NCI-H2196 treated with DMSO at 0.1 percent for 48 hours (cell line): ENCODE measurements around the gene GALNT9.
"Not testable (repeated sequence)": the region's sequence is repeated elsewhere in the genome, so short reads cannot be mapped to it uniquely, and the experiment has no call there.

Experiments used
- DNase-seq: peaks from one replicate; lab custom pipeline; 2025; ENCODE audit not compliant: unreplicated experiment; lab: John Stamatoyannopoulos, UW

GALNT9 gene

DNA sequence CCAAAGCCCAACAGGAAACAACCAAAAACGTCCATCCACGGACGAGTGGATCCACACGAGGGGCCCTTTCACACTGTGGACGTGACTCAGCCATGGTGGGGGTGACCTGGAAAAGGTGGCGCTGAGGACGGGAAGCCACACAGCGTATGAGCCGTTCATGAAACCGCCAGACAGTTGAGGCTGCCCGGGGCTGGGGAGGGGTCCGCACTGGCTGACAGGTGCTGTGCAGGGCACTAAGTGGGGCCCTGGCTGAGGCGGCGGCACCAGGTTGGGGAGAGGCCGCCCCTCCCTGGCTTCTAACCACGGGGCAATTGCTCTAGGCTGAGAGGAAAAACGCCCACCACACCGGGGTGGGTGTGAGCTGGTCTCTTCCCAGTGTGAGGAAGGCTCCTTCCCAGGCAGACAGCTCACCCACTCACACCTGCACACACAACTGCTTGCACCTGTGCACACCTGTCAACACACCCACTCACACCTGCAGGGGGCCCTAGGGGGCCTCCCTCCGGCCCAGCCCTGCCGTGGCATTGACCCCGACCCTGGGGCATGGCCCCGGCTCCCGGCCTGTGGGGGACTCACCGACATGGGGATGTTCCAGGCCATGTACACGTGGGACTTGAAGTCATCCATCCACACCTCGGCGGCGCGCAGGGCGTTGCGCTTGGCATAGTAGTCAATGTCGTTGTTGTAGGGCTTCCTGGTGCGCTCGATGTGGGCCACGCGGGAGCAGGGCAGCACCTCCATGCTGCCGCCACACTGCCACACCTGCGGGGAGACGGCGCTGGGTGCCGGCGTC is 126.3 kb downstream of the GALNT9 start:
- no peak for DNase-seq

DNA sequence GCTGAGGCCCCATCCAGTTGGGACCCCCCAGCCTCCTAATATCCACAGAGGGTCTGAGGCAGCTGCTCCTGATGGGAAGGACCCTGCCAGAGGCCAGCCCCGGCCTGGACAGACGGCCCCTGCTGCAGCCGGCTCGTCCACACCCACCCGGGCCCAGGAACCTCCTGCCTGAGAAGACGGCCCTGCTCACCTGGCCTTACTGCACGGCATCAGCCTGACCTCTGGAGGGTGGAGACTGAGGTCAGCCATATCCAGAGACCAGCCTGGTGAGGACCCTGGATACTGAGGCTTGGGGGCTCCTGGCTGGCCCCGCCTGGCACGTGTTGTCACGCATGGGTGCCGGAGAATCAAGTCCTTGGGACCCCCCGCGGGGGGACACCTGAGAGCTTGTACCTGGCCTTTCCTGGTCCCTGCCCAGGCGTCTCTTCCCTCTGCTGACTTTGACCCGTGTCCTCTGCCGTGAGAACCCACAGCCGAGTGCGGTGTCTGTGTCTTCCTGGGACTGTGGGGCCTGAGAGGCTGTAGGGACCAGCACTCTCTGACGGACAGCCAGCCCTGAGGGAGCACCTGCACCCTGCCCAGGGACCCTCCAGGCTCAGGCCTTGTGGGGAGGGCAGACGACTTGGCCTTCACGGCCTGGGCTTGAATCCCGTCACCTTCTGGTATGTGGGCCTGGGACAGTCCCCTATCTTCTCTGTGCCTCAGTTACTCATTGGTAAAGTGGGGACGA is 127.8 kb downstream of the GALNT9 start:
- DNase-seq: no peak

DNA sequence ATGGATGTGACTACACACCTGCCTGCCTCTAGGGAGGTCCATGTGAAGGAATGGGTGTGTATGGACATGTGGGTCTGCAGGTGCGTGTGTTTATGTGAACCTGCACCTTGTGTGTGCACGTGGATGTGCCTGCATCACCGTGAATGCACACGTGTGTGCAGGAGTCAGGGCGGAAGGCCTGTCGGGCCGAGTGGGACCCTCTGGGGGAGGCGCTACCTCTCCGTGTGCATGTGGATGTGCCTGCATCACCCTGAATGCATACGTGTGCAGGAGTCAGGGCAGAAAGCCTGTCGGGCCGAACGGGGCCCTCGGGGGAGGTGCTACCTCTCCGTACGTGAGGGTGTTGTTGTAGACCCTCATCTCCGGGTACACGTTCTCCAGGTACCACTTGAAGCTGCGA is 128.6 kb downstream of the GALNT9 start:
- DNase-seq: no peak

DNA sequence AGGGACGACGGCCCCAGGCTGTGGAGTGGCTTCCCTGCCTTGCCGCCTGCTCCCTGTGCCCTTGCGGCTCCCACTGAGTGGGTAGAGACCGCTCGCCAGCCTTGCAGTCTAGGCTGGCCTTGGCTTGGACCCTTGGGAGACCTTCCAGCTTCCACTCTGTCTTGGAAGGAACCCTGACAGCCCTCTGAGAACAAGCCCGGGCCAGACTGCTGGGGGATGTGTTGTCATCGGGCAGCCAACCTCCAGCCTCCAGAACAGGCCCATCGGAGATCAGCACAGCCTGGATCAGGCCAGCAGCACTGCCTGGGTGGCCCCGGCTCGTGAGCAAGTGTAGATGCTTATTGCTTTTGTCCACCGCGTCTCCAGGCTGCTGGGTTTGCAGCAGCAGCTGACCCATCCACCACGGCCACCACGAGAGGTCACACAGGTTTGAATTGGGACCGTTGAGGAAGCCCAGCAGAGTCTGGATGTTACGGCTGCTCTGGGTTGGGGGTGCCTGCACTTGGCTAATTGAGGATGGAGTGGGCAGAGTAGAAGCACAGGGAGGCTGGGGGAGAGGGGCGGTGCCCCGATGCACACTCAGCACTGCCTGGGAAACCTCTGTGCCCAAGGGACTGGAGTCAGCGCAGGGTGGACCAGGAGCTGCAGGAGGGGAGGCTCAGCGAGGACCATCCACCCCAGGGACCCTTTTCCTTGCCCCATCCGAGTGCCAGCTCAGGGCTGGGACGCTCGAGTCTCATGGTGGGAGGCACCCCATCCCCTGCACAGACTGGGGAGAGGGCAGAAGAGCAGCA is 129.7 kb downstream of the GALNT9 start:
- no peak for DNase-seq

DNA sequence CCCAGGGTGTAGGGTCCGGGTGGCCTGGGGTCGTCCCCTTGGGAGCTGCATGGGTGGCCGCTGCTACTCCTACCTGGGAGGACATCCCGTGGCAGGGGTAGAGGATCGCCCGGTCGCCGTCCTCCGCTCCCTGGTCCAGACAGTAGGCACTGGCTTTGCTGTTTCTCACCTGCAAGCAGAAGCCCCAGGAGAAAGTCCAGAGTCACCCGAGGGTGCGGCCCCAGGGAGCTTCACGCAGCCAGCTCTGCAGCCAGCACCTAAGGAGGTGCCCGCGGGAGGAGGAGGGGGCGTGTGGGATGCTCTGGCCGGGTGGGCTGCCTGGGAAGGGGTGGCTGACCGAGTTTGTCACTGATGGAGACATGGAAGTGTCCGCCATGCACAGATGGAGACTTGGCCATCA is 130.3 kb downstream of the GALNT9 start:
- DNase-seq: no peak

DNA sequence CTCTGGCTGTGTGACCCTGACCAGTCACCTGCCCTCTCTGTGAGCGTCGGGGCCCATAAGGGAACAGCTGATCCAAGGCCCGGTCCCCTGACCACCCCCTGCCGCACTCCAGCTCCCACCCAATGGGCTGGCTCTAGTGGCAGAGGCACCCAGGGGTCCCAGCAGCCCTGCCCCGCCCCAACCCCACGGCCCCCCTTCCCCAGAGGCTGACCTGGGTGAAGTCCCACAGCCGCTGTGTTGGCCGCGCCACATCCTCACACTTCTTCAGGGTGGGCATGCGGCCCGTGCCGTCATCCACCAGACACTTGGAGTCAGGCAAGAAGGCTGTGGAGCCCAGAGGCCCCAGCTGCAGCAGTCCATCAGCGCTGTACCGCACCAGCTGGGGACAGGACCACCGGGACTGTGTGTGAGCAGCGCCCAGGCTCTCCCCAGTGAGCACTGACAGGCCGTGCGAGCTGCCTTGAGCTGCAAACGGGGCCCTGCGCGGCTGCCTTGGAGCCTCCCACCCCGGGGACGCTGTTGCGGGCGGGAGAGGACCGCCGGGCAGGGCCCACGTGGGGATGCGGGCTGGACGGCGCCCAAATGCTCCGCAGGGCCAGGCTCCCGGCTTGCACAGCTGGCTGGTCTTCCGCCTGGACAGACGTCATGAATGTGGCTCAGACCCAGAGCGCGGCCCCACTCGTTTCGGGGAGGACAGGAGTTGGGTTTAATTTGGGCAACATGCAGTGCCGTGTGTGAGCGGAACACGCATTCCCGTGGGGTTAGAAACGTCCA is 131.6 kb downstream of the GALNT9 start:
- no peak for DNase-seq

DNA sequence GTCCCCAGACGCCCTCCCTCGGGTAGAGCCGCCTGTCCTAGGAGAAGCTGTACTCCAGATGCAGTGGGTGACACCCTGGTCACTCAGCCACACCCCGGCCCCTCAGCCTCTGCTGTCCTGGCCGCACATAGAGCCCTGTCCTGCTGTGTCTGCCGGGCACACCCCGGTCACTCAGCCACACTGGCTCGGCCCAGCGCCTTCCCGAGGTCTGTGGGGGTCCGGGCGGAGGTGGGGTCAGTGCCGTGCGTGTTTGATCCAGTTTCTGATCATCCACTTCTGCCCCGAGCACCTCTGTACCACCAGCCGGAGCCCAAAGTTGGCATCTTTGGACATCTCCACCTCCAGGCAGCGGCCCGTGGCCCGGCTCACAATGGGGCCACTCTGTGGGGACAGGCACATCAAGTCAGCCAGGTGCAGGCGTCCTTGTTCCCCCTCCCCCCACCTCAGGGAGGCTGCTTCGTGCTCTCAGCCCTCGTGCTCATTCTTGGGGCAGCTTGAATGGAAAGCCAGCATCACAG is 132.5 kb downstream of the GALNT9 start:
- DNase-seq: no peak

DNA sequence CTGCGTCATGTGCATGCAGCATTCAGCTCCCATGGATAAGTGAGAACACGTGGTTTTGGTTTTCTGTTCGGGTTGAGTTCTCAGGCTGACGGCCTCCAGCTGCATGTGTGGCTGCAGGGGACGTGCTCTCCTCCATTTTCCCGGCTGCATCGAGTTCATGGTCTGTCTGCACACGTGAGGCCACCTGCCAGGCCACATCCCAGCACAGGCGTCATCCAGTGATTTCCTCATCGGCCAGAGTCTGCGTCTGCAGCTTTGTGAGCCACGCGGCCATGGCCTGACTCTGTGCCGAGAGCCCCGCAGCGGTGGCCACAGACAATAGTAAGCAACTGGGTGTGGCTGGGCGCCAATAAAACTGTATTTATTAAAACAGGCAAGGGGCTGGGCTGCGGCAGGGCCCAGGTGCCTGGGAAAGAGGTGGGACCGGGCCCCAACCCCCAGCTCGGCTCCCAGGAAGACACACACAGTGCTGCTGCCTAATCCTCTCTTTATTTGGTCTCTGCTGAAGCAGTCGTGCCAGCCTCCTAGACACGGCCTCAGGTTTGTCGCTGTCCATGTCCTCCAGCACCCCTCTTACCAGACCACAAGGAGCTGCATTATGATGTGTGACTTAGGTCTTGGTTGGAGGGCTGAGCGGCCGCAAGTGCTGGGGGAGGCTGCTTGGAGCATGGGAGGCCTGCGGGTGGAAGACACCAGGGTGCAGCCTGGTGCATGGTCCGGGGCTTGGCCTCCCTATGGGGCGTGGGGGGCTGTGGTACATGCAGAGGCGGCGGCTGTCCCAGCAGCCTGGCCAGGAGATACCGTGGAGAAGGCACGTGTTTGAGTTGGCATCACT is 133.1 kb downstream of the GALNT9 start:
- DNase-seq: no peak

DNA sequence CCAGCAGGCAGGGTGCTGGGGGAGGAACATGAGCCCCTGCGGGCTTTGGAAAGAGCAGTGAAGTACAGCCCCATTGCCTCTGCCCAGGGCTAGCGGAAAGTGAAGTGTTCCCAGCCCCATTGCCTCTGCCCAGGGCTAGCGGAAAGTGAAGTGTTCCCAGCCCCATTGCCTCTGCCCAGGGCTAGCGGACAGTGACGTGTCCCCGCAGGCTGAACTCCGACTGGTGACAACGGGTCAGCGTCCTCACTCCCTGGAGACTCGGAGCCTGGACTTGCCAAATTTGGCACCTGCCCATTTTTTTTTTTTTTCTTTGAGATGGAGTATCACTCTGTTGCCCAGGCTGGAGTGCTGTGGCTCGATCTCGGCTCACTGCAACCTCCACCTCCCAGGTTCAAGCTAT is 134.1 kb downstream of the GALNT9 start:
- DNase-seq: not testable (repeated sequence)

DNA sequence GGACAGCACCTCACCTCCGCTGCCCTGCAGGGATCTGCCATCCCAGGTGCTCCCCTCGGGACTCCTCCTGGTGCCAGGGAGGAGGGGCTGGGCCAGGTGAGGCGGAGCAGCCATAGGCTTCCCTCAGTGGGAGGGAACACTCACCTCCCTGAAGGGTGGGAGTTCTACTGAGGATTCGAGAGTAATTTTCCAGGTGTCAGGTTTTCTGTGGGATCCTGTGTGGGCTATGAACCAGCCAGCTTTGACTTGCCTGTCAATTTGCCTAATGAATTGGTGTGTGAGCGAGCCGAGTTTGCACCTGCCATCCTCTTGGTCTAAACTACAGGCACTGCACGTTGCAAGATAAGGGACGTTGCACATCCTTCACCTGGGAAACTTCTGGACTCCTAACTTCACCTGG is 134.8 kb downstream of the GALNT9 start:
- no peak for DNase-seq

DNA sequence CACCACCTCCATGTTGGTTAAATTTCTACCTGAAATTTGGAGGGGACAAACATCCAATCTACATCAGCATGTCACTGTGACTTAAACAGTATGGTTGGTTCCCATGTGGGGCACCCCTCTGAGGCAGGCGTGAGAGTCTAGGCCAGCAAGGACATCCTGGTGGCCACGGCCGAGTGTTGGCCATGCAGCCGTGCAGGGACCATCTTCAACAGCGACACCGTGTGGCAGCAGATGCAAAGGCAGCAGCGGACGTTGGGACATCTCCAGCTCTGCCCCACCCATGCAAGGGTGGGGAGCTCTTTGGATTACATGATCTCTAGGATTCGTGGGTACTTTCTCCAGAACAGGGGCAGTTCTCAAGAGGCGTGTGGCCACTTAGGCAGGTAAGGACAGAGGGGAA is 135.3 kb downstream of the GALNT9 start:
- DNase-seq: no peak

DNA sequence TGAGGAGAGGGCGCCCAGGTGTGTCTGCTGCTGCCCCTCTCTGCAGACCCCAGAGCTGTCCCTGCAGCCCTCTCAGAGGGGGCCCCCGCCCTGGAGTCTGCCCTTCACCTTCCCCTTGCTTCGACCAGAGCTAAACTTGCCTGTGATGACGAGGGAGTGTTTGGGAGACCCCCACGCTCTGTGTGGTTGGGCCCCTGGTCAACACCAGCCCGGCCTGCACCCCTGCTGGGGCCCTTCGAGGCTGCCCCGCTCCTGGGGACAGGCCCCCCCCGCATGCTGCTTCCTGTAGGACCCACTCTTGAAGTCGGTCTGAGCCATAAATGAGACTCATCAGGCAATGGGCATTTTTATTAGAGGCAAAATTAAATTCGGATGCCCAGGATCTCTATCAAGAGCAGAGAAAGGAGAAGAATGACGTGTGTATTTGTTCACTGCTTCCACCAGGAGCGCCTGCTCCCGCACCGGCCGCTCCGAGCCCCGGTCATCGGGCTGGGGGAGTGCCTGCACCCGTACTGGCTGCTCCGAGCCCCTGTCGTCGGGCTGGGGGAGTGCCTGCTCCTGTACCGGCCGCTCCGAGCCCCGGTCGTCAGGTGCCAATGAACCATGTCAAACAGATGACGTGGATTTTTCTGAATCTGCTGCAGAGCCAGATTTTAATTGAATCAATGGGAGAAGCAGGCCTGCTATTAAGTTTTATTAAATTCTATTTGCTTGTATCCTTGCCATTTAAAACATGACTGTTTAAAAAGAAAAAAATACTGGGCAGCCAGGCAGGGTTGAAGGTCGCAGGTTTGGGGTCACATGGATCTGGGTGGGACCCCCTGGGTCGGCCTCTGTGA is 137.5 kb downstream of the GALNT9 start:
- no peak for DNase-seq

DNA sequence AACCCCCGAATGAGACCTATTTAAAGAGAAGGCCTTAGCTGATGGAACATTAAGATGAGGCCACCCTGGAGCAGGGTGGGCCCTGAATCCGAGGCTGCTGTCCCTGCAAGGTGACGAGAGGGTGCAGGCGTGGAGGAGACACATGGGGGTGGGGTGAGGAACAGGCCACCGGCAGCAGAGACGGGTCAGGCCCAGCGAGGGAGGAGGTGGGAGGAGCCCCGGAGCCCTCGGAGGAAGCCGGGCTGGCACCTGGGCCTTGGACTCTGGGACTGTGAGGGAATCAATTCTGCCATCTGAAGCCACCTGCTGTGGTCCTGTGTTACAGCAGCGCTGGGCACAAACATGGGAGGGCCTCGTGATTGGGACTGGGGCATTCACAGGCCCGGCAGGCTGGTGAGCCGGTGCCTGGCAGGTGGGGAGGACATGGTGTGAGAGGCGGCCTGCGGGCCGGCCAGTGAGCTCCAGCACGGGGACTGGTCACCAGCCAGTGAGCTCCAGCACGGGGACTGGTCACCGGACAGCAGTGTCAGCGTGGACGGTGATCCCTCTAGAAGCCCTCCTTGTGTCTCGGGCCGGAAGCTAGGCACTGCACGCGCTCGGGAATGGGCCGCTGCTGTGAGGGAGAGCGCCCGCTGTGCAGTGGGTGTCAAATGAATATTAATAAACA is 138.4 kb downstream of the GALNT9 start:
- DNase-seq: no peak

DNA sequence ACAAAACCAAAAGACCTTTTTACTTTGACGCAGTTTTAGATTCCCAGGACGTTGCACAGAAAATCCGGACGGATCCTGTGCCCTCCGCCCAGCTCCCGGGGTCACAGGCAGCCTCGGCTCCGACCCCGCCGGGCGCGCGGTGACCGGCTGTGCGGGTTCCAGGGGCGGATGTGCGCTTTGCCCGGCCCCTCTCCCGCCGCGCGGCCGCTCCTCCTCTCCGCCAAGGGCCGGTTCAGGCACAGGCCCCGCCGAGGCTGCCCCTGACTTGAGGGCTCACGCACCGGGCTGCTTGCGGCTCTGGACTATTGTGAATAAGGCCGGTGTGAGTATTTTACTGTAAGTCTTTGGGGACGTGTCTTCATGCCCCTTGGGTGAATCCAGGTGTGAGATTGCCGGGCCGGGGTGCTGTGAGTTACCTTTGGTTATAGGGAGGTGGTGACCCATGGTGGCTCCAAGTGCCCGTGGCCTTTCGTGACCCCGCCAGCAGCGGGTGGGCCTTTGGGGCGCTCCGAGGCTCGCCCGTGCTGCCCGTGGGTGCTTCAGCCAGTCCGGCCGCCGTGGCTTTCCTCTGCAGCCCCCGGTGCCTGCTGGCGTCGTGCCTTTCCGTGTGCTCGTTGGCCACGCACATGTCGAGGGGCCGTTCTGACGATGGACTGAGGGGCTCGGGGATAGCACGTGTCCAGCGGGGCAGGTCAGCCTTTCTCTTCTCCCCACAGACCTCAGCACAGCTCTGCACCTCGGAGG is 139.2 kb downstream of the GALNT9 start:
- no peak for DNase-seq

DNA sequence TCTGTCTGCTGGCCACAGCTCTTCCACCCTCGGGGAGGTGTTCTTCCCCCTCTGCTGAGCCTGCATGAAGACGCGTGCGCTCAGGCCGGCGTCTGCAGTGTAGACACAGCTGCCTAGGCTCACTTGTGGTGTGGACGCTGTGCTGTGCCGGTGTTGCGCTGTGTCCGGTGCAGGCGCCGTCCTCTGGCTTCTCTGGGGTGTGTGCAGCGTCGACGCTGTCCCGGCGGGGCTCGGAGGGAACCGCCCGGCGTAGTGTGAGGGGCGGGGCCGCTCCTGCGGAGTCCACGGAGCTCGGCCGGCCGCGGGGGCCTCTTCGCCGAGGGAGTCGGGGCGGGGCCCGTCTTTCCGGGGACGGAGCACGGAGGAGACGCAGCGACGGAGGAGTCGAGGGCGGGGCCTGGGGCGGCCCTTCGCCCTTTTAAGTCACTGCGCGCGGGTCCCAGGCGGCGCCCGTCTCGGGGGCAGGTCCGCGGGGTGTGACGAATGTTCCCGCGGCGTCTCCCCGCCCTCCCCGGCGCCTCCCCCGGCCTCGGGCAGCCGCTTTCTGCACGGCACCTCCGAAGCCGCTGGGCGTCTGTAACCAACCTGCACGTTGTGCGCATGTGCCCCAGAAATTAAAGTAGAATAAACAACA is 139.9 kb downstream of the GALNT9 start:
- DNase-seq: peak; percentile 88

DNA sequence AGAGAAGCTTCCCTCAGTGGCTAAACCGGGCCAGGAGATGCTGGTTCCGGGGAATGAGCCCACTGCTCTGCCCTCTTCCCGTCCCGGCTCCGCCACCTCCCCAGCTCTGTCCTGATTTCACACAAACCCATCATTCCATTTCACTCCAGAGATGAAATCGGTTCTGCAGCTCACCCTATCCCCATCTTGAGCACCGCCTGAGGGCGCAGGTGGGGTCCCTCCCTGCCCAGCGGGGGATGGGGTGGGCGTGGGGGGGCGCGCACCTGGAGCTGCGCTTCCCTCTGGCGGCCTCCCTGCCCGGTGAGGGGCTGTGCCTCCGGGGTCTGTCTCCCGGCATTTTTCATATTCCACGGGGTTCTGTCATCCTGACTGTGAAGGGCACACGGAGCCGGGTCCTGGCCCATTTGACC is 140.5 kb downstream of the GALNT9 start:
- DNase-seq: no peak

DNA sequence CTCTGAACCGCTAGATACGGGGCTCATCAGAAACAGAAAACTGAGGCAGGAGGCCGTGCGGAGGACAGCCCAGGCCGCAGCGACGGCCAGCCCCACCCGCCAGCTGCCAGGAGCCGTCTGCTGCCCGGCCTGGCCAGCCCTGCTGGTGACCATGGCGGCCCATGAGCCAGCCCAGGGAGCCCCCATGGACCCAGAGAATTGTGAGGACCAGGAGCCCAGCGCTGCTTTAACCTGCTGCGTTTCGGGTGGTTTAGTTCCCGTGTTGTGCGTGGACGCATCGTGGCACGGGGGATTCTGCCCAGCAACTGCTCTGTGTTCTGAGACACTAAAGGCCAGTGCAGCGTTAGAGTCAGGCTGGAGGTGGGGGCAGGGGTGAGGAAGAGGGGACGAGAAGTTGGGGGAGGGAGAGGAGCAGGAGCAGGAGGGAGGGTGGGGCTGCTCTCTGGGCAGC is 140.9 kb downstream of the GALNT9 start:
- DNase-seq: no peak
